ENCODE results near the gene LIFR. TPM values are rescaled to one million over a fixed set of nuclear protein-coding genes. Genes with fewer than 3 reads are reported as not detected.

LIFR gene
- total RNA-seq, 1 experiment from 2014 or later: 7.6 TPM

DNA sequence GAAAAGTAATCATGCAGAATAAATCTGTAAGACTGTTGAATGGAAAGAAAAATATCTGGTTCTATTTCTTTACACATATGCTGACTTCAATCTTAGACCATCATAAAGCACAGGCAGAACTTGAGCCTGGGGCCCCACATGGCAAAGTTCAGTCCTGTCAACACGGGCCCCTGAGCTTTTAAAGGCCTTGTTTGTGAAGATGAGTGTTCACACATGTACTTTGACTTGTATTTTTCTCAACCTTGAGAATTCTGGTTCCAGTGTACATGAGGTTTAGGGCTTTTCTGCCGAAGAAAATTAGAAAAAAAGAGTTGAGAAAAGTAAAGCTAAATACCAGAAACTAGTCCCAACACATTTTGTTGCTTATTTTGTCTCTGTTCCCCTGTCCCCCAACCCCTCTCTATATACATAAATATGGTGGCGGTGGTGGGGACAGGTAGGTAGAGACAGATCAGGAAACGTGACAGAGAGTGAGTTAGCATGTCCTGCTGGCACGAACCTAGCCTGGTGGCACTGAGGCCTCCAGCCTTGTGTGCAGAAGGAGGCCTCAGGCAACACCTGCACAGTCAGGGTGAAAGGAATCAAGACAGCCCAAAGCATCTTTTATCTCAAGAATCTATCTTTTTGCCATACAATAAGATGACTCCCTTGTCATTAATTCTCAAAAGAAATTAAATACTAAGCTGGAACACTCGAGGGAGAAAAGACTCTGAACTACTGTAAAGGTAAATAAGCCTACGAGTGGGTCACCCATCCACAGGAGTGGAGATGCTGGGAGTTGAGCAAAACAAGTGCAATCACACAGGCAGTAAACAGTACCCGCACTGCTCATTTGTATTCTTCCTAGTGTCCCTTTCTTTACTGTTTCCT, 22.9 kb downstream of the LIFR start:
- H3K4me3 Mint-ChIP-seq (ENCODE audit: low read depth, unreplicated experiment): no peak overlapping the region
- CTCF ChIA-PET: no interaction called here
- no peak overlapping the region for H3K27ac Mint-ChIP-seq (ENCODE audit: unreplicated experiment)
- no peaks in the 10 kb centered on the region for H3K9me3 Mint-ChIP-seq (ENCODE audit: low read depth, unreplicated experiment)
- intact Hi-C loops (cut with micrococcal nuclease; ENCODE audit: unreplicated experiment): no loop called here
- no peak for DNase-seq
- H3K27me3 Mint-ChIP-seq (ENCODE audit: unreplicated experiment): no peaks in the 10 kb centered on the region
- TF ChIP-seq, protein P1, sequence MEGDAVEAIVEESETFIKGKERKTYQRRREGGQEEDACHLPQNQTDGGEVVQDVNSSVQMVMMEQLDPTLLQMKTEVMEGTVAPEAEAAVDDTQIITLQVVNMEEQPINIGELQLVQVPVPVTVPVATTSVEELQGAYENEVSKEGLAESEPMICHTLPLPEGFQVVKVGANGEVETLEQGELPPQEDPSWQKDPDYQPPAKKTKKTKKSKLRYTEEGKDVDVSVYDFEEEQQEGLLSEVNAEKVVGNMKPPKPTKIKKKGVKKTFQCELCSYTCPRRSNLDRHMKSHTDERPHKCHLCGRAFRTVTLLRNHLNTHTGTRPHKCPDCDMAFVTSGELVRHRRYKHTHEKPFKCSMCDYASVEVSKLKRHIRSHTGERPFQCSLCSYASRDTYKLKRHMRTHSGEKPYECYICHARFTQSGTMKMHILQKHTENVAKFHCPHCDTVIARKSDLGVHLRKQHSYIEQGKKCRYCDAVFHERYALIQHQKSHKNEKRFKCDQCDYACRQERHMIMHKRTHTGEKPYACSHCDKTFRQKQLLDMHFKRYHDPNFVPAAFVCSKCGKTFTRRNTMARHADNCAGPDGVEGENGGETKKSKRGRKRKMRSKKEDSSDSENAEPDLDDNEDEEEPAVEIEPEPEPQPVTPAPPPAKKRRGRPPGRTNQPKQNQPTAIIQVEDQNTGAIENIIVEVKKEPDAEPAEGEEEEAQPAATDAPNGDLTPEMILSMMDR (IDR thresholded peaks at IDR 0.05; ENCODE audit: unreplicated experiment): no peak
- no TSS peak for BruUV-seq (replicated peaks)
- H3K4me1 Mint-ChIP-seq (ENCODE audit: low read depth, unreplicated experiment): no peaks in the 10 kb centered on the region
- H3K36me3 Mint-ChIP-seq (ENCODE audit: insufficient read depth, unreplicated experiment): no peaks in the 10 kb centered on the region

DNA sequence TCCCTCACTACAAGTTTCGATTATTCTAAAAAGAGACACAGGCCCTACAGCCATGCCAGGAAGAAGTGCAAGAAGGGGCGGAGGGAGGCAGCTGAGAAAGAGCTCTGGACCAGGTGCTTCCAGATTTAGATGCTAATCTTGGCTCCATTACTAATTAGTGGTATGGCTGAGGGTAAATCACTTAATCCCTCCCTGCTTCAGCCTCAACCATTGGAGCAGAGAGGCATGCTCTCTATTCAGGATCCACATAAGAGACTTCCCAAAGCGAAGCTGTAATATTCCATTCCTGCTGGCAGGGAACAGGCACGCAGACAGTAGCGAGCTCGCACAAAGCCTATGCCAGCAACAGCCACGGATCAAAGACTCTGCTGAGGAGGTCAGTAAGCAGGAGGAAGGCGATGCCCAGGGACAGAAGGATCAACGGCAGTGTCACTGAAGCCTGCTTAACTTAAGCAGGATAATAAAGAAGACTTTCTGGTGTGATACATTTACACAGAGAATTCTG, 24.2 kb downstream of the LIFR start:
- intact Hi-C loops (cut with micrococcal nuclease; ENCODE audit: unreplicated experiment): no loop called here
- CTCF ChIA-PET: no interaction called here
- Mint-ChIP-seq H3K9me3 (ENCODE audit: low read depth, unreplicated experiment) (no peaks in the 10 kb centered on the region), H3K4me1 (ENCODE audit: low read depth, unreplicated experiment) (peaks cover 8% of the 10 kb centered on the region), H3K27ac (ENCODE audit: unreplicated experiment) (no peak overlapping the region), H3K36me3 (ENCODE audit: insufficient read depth, unreplicated experiment) (no peaks in the 10 kb centered on the region), H3K27me3 (ENCODE audit: unreplicated experiment) (no peaks in the 10 kb centered on the region), H3K4me3 (ENCODE audit: low read depth, unreplicated experiment) (no peak overlapping the region)
- TF ChIP-seq, protein P1 (IDR thresholded peaks at IDR 0.05; ENCODE audit: unreplicated experiment): no peak
- no peak for DNase-seq
- no TSS peak for BruUV-seq (replicated peaks)

DNA sequence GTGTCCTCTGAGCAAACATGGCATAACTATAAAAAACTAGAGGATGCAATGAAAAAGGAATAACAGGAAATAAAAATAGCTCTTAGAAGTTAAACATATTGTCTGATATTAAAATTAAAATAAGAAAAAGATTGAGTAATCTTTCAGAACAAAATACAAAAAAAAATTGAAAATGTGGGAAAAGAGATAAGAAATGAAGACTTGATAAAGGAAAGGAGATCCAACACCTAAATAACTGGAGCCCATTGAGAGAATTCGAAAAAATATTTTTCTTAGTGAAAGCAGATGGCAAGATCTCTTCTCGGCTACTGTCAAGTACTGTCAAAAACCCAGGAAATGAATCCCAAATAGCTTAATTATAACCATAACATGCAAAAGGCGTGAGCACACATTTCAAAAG, 24.9 kb downstream of the LIFR start:
- CTCF ChIA-PET: no interaction called here
- intact Hi-C loops (cut with micrococcal nuclease; ENCODE audit: unreplicated experiment): no loop called here
- TF ChIP-seq, protein P1 (IDR thresholded peaks at IDR 0.05; ENCODE audit: unreplicated experiment): no peak
- Mint-ChIP-seq H3K27ac (ENCODE audit: unreplicated experiment) (no peak overlapping the region), H3K27me3 (ENCODE audit: unreplicated experiment) (no peaks in the 10 kb centered on the region), H3K4me1 (ENCODE audit: low read depth, unreplicated experiment) (peaks cover 8% of the 10 kb centered on the region), H3K36me3 (ENCODE audit: insufficient read depth, unreplicated experiment) (no peaks in the 10 kb centered on the region), H3K9me3 (ENCODE audit: low read depth, unreplicated experiment) (no peaks in the 10 kb centered on the region), H3K4me3 (ENCODE audit: low read depth, unreplicated experiment) (no peak overlapping the region)
- no peak for DNase-seq
- BruUV-seq (replicated peaks): no TSS peak

DNA sequence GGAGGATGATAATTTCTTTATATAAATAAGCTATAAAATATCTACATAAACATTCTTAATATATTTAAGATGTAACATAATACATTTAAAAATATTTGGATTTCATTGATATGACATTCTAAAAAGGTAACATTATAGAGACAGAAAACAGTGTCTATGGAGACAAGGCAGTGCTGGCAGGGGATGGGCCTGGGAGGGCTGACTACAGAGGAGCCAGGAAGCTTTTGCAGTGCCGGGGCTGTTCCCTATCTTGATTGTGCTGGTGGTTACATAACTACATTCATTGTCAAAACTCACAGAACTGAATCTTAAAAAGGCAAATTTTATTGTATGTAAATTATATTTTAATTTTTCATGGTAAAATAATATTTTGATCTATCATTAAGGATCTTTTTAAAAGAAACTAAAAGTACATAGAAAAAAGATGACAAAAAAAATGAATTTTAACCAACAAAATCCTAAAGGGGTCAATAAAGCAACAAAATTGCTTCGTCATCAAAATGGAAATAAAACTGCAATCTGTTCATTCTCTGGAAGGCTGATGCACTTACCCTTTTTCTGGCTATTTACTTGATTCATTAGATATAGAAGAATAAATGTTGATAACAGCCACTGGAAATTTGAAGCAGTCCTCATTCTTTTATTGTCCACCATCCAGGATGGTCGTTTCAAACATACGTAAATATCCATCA, 26.3 kb downstream of the LIFR start:
- intact Hi-C loops (cut with micrococcal nuclease; ENCODE audit: unreplicated experiment): no loop called here
- Mint-ChIP-seq H3K36me3 (ENCODE audit: insufficient read depth, unreplicated experiment) (no peaks in the 10 kb centered on the region), H3K9me3 (ENCODE audit: low read depth, unreplicated experiment) (no peaks in the 10 kb centered on the region), H3K27me3 (ENCODE audit: unreplicated experiment) (no peaks in the 10 kb centered on the region), H3K4me3 (ENCODE audit: low read depth, unreplicated experiment) (no peak overlapping the region), H3K27ac (ENCODE audit: unreplicated experiment) (no peak overlapping the region), H3K4me1 (ENCODE audit: low read depth, unreplicated experiment) (peaks cover 8% of the 10 kb centered on the region)
- no peak for DNase-seq
- TF ChIP-seq, protein P1 (IDR thresholded peaks at IDR 0.05; ENCODE audit: unreplicated experiment): no peak
- CTCF ChIA-PET: no interaction called here
- BruUV-seq (replicated peaks): no TSS peak

Measured in Calu3 (cell line).